Measurements from ENCODE around the gene CCDC136.

Gene CCDC136

GRCh38 chr7:128839751-128840177 lies 48.0 kb downstream of the CCDC136 start:
- no peak for ATAC-seq (ENCODE audit: low read depth)
- no peak for TF ChIP-seq CTCF (IDR thresholded peaks at IDR 0.05; ENCODE audit: poor library complexity, severe bottlenecking)
- no peak overlapping the region for H3K4me3 ChIP-seq (ENCODE audit: severe bottlenecking)
- no peak for DNase-seq (ENCODE audit: low spot score)
- H3K27ac ChIP-seq (ENCODE audit: poor library complexity, severe bottlenecking): no peak overlapping the region
- no peaks in the 10 kb centered on the region for H3K4me1 ChIP-seq (ENCODE audit: insufficient read depth, poor library complexity, severe bottlenecking)
- H3K27me3 ChIP-seq (ENCODE audit: insufficient read depth, poor library complexity, severe bottlenecking): no peaks in the 10 kb centered on the region
- H3K36me3 ChIP-seq (ENCODE audit: low read depth): no peaks in the 10 kb centered on the region
- H3K9me3 ChIP-seq (ENCODE audit: severe bottlenecking): no peaks in the 10 kb centered on the region

DNA sequence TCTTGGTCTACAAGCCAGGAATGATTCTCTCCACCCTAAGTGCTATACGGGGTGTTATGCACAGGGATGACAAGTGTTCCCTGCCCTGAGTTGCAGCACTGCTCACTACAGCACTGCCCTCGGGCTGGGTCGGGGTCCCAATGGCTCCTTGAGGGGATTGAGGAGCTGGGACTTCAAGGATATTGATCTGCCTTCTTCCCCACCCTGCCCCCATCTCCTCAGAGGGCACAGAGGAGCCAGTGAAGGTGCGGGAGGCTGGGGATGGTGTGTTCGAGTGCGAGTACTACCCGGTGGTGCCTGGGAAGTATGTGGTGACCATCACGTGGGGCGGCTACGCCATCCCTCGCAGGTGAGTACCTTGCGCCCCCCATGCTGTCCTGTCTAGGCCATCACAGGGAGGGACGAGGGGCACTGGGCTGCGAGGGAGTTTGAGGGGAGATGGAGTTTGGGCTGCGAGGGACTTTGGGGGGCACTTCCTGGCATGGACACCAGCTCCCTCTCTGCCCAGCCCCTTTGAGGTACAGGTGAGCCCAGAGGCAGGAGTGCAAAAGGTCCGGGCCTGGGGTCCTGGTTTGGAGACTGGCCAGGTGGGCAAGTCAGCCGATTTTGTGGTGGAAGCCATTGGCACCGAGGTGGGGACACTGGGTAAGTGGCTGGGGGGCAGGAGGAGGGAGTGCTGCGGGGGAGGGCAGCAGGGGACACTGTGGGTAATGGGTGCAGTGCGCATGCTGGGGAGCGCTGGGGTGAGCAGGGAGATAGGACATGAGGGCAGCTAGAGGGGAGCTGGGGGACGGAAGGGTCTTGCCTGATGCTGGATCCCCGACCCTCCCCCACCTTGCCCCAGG lies 48.8 kb downstream of the CCDC136 start:
- H3K4me3 ChIP-seq (ENCODE audit: severe bottlenecking): no peak overlapping the region
- ATAC-seq (ENCODE audit: low read depth) (no peak), DNase-seq (ENCODE audit: low spot score) (peak; percentile 55)
- H3K27me3 ChIP-seq (ENCODE audit: insufficient read depth, poor library complexity, severe bottlenecking): no peaks in the 10 kb centered on the region
- no peaks in the 10 kb centered on the region for H3K9me3 ChIP-seq (ENCODE audit: severe bottlenecking)
- no peak overlapping the region for H3K27ac ChIP-seq (ENCODE audit: poor library complexity, severe bottlenecking)
- no peak for TF ChIP-seq CTCF (IDR thresholded peaks at IDR 0.05; ENCODE audit: poor library complexity, severe bottlenecking)
- no peaks in the 10 kb centered on the region for H3K36me3 ChIP-seq (ENCODE audit: low read depth)
- no peaks in the 10 kb centered on the region for H3K4me1 ChIP-seq (ENCODE audit: insufficient read depth, poor library complexity, severe bottlenecking)

DNA sequence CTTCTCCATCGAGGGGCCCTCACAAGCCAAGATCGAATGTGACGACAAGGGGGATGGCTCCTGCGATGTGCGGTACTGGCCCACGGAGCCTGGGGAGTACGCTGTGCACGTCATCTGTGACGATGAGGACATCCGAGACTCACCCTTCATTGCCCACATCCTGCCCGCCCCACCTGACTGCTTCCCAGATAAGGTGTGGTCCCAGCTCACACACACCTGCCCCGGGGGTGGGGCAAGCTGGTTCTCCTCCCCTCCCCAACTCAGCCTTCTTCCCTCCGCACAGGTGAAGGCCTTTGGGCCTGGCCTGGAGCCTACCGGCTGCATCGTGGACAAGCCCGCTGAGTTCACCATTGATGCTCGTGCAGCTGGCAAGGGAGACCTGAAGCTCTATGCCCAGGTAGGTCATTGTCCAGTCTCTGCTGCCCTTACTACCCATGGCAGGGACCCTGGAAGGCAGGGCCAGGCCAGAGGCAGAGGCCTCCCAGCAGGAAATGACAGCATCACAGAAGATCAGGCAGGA lies 49.5 kb downstream of the CCDC136 start:
- peak; percentile 66 for DNase-seq (ENCODE audit: low spot score)
- no peaks in the 10 kb centered on the region for H3K4me1 ChIP-seq (ENCODE audit: insufficient read depth, poor library complexity, severe bottlenecking)
- ATAC-seq (ENCODE audit: low read depth): no peak
- no peaks in the 10 kb centered on the region for H3K9me3 ChIP-seq (ENCODE audit: severe bottlenecking)
- no peaks in the 10 kb centered on the region for H3K36me3 ChIP-seq (ENCODE audit: low read depth)
- no peak overlapping the region for H3K27ac ChIP-seq (ENCODE audit: poor library complexity, severe bottlenecking)
- TF ChIP-seq CTCF (IDR thresholded peaks at IDR 0.05; ENCODE audit: poor library complexity, severe bottlenecking): no peak
- no peaks in the 10 kb centered on the region for H3K27me3 ChIP-seq (ENCODE audit: insufficient read depth, poor library complexity, severe bottlenecking)
- no peak overlapping the region for H3K4me3 ChIP-seq (ENCODE audit: severe bottlenecking)

DNA sequence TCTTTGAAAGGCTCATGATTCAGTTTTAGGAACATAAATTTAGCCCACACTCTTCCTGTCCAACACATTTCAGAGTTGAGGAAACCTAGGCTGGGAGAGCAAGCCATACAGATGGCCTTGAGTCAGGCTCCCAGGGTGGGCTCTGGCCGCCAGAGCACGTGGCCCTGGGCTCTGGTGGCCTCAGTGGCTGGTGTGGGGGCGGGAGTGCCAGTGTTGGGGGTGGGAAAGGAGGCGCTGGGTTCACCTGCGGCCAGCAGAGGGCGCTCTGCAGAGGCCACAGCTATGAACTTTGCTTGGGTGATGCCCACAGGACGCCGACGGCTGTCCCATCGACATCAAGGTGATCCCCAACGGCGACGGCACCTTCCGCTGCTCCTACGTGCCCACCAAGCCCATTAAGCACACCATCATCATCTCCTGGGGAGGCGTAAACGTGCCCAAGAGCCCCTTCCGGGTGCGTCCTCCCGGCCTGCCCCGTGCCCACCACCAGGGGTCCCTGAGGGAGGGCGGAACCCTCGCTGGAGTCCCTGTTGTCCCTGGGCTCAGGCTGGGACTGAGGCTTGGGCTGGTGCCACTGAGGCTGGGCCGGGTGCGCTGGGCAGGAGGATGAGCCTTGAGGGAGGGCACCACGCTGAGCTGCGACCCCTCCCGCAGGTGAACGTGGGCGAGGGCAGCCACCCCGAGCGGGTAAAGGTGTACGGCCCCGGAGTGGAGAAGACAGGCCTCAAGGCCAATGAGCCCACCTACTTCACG lies 50.3 kb downstream of the CCDC136 start:
- H3K4me3 ChIP-seq (ENCODE audit: severe bottlenecking): no peak overlapping the region
- ATAC-seq (ENCODE audit: low read depth): no peak
- no peaks in the 10 kb centered on the region for H3K9me3 ChIP-seq (ENCODE audit: severe bottlenecking)
- no peaks in the 10 kb centered on the region for H3K36me3 ChIP-seq (ENCODE audit: low read depth)
- no peak for DNase-seq (ENCODE audit: low spot score)
- H3K27me3 ChIP-seq (ENCODE audit: insufficient read depth, poor library complexity, severe bottlenecking): no peaks in the 10 kb centered on the region
- no peaks in the 10 kb centered on the region for H3K4me1 ChIP-seq (ENCODE audit: insufficient read depth, poor library complexity, severe bottlenecking)
- H3K27ac ChIP-seq (ENCODE audit: poor library complexity, severe bottlenecking): no peak overlapping the region
- TF ChIP-seq CTCF (IDR thresholded peaks at IDR 0.05; ENCODE audit: poor library complexity, severe bottlenecking): peak; percentile 74
